Left lung (tissue), 10 donors: ENCODE data around the gene ROBO1. TPM values are rescaled to one million over a fixed set of nuclear protein-coding genes. Genes with fewer than 3 reads are reported as not detected.
A peak's percentile ranks its signal among the peaks of the same experiment; 100 is the strongest.

Source experiments
- ATAC-seq: fragments of 200-7000 bp; cut with Tn5 transposase; one replicate; pipeline ENCODE4 v1.9.1; 2020; ENCODE audit warnings: moderate library complexity
- DNase-seq, 4 donors: peaks; one replicate each; pipeline ENCODE4 v3.0.0-alpha.2; 2013 to 2020
- H3K27ac ChIP-seq, 2 donors: fragments of 200-600 bp; sonication (generic) in 1 of 2; one replicate each; pipeline versions ENCODE4 v1.5.0 to v1.8.0; 2020 to 2021
- H3K27me3 ChIP-seq, 2 donors: fragments of 200-600 bp; sonication (generic) in 1 of 2; one replicate each; pipeline versions ENCODE4 v1.5.0 to v1.8.0; 2020 to 2021
- H3K36me3 ChIP-seq, 2 donors: fragments of 200-600 bp; sonication (generic) in 1 of 2; one replicate each; pipeline versions ENCODE4 v1.5.0 to v1.8.0; 2020 to 2021
- H3K4me1 ChIP-seq, 2 donors: fragments of 200-600 bp; one replicate each; pipeline ENCODE4 v1.8.0; 2021
- H3K4me3 ChIP-seq, 2 donors: fragments of 200-600 bp; sonication (generic) in 1 of 2; one replicate each; pipeline versions ENCODE4 v1.5.0 to v1.8.0; 2020 to 2021; ENCODE audit warnings: mild to moderate bottlenecking in 1 of 2
- H3K9me3 ChIP-seq, 2 donors: fragments of 200-600 bp; sonication (generic) in 1 of 2; one replicate each; pipeline versions ENCODE4 v1.5.0 to v1.8.0; 2020 to 2021
- CTCF ChIP-seq, 2 donors: fragments of 200-600 bp; sonication (generic) in 1 of 2; IDR thresholded peaks; one replicate each; pipeline versions ENCODE4 v1.5.0 to v1.8.0; 2021; ENCODE audit warnings: antibody characterized with exemption in 2 of 2
- intact Hi-C, 2 donors: fragments of 100-400 bp; cut with DNase I; formaldehyde crosslinking; loops; one replicate each; pipeline versions ENCODE4 v1.11.2 to v1.14.2; 2022
- polyA plus RNA-seq, 6 donors: library from polyadenylated mRNA; unstranded; fragments of 120-200 nt; gene quantifications; one replicate each; pipeline ENCODE4 v1.2.1, GENCODE V29; 2013; ENCODE audit not compliant: insufficient read length in 6 of 6
- total RNA-seq, 2 donors: library from RNA; stranded (reverse); fragmentation: NEBNext Ultra II Directional; extraction: Animal tissue kit (Norgen Biotek cat#: 25700); gene quantifications; one replicate each; pipeline ENCODE4 v1.2.1, GENCODE V29; 2021
- donor health status: DM: no; HTN: yes; CAD: no.
- donor health status: DM: no; HTN: no; CAD: no.

The ROBO1 gene
- total and polyA plus RNA-seq, 8 donors = 20.3 to 134 (median 102) TPM

GRCh38 chr3:78825858-78826215, 942.0 kb downstream of the ROBO1 start:
- no peak overlapping the region for H3K4me3 ChIP-seq
- ATAC-seq = no peak
- no peak for DNase-seq
- intact Hi-C loops = no loop called here
- peaks cover 0 to 10% of the 10 kb centered on the region in 2 donors for H3K4me1 ChIP-seq
- no peak for TF ChIP-seq CTCF (IDR thresholded peaks at IDR 0.05)
- no peaks in the 10 kb centered on the region for H3K27me3 ChIP-seq
- no peaks in the 10 kb centered on the region for H3K36me3 ChIP-seq
- no peaks in the 10 kb centered on the region for H3K9me3 ChIP-seq
- H3K27ac ChIP-seq = no peak overlapping the region

- no peaks in the 10 kb centered on the region for H3K36me3 ChIP-seq
- no peak for TF ChIP-seq CTCF (IDR thresholded peaks at IDR 0.05)
- no peak for DNase-seq
- intact Hi-C loops = no loop called here
- no peak for ATAC-seq
- H3K4me1 ChIP-seq = peaks cover 0 to 10% of the 10 kb centered on the region in 2 donors
- H3K27ac ChIP-seq = no peak overlapping the region
- H3K4me3 ChIP-seq = no peak overlapping the region
- no peaks in the 10 kb centered on the region for H3K27me3 ChIP-seq
- H3K9me3 ChIP-seq = no peaks in the 10 kb centered on the region
Measured at GRCh38 chr3:78825118-78825857, 942.5 kb downstream of the ROBO1 start.

GRCh38 chr3:78823859-78824258, 943.9 kb downstream of the ROBO1 start:
- Histone ChIP-seq H3K9me3 (no peaks in the 10 kb centered on the region), H3K27ac (no peak overlapping the region), H3K4me1 (peaks cover 0 to 10% of the 10 kb centered on the region in 2 donors), H3K36me3 (no peaks in the 10 kb centered on the region), H3K4me3 (no peak overlapping the region), H3K27me3 (no peaks in the 10 kb centered on the region)
- ATAC-seq (peak; percentile 79), DNase-seq (no peak)
- TF ChIP-seq CTCF (IDR thresholded peaks at IDR 0.05) = no peak
- intact Hi-C loops = no loop called here

GRCh38 chr3:78823434-78823833, 944.4 kb downstream of the ROBO1 start:
- H3K9me3 ChIP-seq = peaks cover 0 to 1% of the 10 kb centered on the region in 2 donors
- no peaks in the 10 kb centered on the region for H3K27me3 ChIP-seq
- DNase-seq (no peak), ATAC-seq (no peak)
- no peak overlapping the region for H3K4me3 ChIP-seq
- H3K36me3 ChIP-seq = no peaks in the 10 kb centered on the region
- no peak overlapping the region for H3K27ac ChIP-seq
- peaks cover 0 to 10% of the 10 kb centered on the region in 2 donors for H3K4me1 ChIP-seq
- intact Hi-C loops = no loop called here
- no peak for TF ChIP-seq CTCF (IDR thresholded peaks at IDR 0.05)

GRCh38 chr3:78822726-78823125, 945.1 kb downstream of the ROBO1 start:
- H3K4me3 ChIP-seq = no peak overlapping the region
- peaks cover 0 to 5% of the 10 kb centered on the region in 2 donors for H3K9me3 ChIP-seq
- intact Hi-C loops = no loop called here
- no peaks in the 10 kb centered on the region for H3K27me3 ChIP-seq
- TF ChIP-seq CTCF (IDR thresholded peaks at IDR 0.05) = no peak
- peaks cover 0 to 10% of the 10 kb centered on the region in 2 donors for H3K4me1 ChIP-seq
- no peaks in the 10 kb centered on the region for H3K36me3 ChIP-seq
- DNase-seq = no peak
- no peak for ATAC-seq
- no peak overlapping the region for H3K27ac ChIP-seq
